ENCODE data around the gene TNNT1.
"Not testable (repeated sequence)": the region's sequence is repeated elsewhere in the genome, so short reads cannot be mapped to it uniquely, and the experiment has no call there.

The TNNT1 gene

GRCh38 chr19:55166530-55167268 is 17.7 kb upstream of the TNNT1 start, which contains the start of gene DNAAF3:
DNAAF3 (minus strand) TSS chr19:55166613; CDS start chr19:55166413, 200 bp downstream.
- peak; percentile 95 to 96 for DNase-seq

- peak; percentile 74 to 85 for DNase-seq
These were observed 17.0 kb upstream of the TNNT1 start for GRCh38 chr19:55165952-55166529.

GRCh38 chr19:55161571-55162322 is 12.7 kb upstream of the TNNT1 start:
- peak; percentile 18 to 34 for DNase-seq

DNA sequence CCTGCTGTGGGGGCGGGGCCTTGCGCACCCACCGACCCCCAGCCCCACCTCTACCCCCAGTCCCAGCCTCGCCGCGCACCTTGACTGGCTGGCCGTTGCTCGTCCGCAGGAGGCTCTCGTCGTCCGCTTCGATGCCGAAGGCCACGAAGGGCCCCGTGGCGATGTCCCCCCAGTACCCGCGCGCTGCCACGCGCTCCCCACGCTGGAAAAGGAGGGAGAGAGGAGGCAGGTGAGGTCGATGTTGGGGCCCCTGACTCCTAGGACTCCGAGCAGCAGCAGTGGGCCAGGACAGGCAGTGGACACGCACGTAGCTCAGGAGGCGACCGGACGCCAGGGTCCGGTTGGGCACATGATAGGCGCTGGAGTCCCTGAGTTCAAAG is 12.0 kb upstream of the TNNT1 start:
- DNase-seq, result no peak

GRCh38 chr19:55160128-55160985 is 11.4 kb upstream of the TNNT1 start:
- peak; percentile 71 to 82 for DNase-seq

DNA sequence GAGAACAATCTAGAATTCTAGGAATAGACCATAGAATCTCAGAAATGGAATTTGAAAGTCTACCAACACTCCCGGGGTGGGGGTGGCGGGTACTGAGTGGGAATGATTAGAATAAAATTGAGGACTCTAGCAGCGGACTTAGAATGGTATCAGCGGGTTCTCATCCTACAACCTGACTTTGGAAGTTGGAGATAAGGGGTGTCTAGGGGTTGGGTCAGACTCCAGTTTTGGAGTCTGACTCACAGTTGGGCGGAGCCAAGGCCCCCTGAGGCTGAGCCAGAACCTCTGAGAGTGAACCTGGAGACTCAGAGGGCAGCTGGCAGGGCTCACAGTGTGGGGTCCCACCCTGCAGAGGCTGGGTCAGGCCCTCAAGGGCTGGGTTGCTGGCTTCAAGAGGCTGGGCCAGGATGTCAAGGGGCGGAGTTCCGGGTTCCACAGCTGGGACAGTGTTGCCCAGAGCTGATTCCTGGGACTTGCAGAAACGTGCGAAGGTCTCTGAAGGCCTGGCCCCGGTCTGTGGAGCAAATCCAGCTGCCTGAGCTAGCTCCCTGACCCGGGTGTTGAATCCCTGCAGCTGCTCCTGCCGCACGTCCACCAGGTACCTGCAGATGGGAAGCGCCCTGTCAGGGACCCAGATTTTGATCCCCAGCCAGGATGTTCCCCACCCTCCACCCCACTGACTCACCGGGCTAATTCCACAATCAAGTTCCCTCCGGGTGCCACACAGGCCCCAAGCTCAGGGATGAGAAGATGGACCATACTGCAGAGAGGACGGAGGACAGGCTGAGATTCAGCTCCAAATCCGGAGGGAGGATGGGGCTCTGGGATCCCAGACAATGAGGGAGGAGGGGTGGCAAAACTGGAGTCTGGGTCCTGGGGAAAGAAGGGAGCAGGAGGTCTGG is 10.1 kb upstream of the TNNT1 start:
- no peak for DNase-seq

DNA sequence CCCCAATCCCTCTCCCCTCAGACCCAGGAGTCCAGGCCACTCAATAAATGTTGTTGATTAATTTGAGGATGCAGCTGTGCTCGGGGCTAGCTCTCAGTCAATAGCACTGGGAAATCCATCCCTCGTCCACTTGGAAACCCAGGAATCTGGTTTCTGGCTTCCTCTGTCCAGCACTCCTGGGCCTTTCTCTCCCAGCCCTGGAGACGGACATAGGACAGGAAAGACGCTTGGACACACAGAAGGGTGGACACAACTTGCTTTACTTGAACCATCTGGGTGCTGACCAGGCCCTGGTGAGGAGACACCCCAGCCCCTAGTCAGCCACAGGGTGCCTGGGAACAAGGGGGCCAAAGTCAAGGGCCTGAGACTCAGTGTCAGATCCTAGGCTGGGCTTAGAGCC is 9.4 kb upstream of the TNNT1 start:
- no peak for DNase-seq

- DNase-seq, result no peak
These were observed 8.3 kb upstream of the TNNT1 start, which contains the start of gene TNNI3 for GRCh38 chr19:55157064-55157908. TNNI3 (minus strand) TSS chr19:55157732; CDS start chr19:55157589, 143 bp downstream.

GRCh38 chr19:55156202-55157063 is 7.4 kb upstream of the TNNT1 start:
- DNase-seq, result no peak

DNA sequence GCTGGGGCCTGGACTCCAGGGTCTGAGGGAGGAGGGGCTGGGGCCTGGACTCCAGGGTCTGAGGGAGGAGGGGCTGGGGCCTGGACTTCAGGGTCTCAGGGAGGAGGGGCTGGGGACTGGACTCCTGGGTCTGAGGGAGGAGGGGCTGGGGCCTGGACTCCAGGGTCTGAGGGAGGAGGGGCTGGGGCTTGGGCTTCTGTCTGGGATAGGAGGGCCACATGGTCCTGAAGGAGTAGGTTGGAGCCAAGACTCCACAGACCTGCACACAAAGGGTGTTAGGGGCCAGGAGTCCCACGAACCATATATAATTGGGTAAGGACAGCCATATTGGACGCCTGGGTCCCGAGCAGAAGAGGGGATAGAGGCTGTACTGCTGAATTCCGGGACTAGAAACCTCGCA is 6.8 kb upstream of the TNNT1 start:
- DNase-seq, result not testable (repeated sequence)

DNA sequence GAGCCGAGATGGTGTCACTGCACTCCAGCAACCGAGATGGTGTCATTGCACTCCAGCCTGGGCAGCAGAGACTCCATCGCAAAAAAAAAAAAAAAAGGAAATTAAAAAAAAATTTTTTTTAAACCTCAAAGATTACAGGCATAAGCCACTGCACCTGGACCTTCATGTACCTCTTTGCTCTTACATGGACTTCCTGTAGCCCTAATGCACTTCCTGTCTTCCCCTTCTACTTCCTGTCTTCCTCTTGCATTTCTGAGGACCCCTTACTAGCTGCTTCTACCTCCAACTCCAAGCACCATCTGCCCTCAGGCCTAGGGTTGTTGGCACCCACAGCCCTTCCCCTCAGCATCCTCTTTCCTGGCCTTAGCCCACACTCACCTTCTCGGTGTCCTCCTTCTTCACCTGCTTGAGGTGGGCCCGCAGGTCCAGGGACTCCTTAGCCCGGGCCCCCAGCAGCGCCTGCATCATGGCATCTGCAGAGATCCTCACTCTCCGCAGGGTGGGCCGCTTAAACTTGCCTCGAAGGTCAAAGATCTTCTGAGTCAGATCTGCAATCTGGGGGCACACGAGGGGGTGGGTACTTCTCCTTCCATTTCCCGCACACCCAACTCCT is 4.8 kb upstream of the TNNT1 start:
- DNase-seq, result no peak

DNA sequence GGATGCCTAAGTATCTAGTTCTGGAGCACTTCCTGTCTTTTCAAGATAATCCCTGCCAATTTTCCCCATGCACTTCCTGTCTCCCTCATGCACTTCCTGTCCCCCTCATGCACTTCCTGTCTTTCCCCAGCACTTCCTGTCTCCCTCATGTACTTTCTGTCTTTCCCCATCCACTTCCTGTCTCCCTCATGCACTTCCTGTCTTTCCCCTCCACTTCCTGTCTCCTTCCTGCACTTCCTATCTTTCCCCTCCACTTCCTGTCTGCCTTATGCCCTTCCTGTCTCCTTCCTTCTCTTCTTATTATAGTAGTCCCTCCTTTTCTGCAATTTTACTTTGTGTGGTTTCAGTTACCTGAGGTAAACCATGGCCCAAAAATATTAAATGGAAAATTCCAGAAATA is 3.0 kb upstream of the TNNT1 start:
- peak; percentile 42 to 80 for DNase-seq

GRCh38 chr19:55147545-55148251 is 1.3 kb downstream of the TNNT1 start:
- DNase-seq, result peak; percentile 55 to 78

DNA sequence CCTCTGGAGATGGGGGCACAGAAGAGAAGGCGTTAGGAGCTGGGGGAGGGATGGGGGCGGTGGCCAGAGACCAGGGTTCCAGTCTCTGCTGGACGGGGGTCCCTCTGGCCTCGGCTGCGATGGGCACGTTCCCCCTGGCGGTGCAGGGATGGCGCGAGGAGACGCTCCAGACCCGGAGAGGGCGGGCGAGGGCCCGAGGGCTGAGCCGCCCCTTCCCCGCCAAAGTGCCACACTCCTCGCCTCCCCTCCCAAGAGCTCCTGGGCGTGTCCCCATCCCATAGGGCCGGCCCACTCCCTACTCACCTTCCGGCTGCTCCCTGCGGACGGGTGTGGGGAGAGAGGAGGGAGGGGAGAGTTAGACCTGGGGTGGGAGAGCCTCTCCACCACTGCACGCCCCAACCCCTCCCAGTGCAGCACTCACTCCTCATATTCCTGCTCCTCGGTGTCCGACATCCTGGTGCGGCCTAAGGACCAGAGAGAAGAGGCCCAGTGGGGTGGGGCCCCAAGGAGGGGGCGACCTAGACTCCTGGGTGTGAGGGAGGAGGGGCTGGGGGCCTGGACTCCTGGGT is 2.2 kb downstream of the TNNT1 start:
- DNase-seq, result peak in 1 of 2 experiments; percentile 34

DNA sequence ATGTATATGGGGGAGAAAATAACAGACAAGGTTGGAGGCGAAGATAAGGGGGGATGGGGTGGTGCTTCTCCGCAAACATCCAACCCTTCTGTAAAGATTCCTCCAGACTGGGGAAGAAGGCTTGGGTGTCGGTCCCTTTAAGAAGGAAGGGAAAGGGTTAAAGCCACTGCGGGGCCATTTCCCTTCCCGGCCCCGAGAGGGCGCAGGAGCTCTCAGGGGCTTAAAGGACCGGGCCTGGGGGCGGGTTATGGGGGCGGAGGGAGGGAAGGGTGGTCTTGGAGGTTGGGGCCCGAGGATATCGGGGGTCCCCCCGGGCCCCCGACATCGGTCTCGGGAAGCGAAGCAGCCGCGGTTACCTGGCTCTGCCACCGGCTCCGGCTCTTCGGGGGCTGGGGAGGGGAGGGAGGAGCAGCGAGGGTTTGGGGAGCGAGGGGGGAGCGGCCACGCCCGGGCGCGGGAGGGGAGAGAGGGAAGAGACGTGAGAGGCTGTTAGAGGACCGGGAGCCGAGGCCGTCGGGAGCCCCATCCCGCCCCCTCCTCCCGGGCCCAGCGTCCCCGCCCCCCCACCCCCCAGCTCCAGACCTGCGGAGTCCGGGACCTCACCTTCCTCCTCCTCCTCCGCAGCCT is 2.8 kb downstream of the TNNT1 start:
- peak in 1 of 2 experiments; percentile 31 for DNase-seq

GRCh38 chr19:55145232-55145631 is 3.8 kb downstream of the TNNT1 start:
- DNase-seq, result no peak

DNA sequence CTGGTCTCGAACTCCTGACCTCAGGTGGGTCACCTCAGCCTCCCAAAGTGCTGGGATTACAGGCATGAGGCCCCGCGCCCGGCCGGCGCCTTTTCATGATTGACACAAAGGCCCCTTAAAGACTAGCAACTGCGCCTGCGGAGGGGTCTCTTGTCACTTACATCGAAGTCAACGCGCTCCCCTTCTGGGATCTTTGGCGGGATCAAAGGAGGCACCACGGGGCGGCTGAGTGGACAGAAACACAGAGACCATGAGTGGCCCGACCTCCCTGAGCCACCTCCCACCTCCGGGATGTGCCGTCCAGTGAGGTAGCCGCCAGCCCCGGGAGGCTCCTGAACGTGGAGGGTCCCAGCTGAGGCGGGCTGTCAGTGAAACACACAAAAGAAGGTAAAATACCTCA is 7.3 kb downstream of the TNNT1 start:
- DNase-seq, result no peak

DNA sequence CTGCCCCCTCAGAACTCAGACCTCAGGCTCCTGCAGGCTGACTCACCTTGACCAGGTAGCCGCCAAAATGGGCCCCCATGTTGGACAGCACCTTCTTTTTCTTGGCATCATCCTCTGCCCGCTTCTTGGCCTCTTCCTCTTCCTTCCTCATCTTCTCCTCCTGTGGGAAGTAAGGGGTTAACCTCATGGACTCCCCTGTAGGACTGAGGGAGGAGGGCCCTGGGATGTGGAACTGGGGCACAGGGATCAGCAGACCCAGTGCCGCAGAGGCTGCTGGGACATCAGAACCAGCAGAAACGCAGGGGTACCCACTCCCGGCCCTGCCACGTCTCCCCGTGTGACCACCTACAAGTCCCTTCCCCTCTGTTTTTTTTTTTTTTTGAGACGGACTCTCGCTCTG is 11.1 kb downstream of the TNNT1 start:
- DNase-seq, result no peak
